Measurements from ENCODE around the gene KCNC3. TPM values are rescaled to one million over a fixed set of nuclear protein-coding genes. Genes with fewer than 3 reads are reported as not detected.

The KCNC3 gene
- total and polyA plus RNA-seq, 12 donors = 0.88 to 4.0 (median 2.3) TPM

DNA sequence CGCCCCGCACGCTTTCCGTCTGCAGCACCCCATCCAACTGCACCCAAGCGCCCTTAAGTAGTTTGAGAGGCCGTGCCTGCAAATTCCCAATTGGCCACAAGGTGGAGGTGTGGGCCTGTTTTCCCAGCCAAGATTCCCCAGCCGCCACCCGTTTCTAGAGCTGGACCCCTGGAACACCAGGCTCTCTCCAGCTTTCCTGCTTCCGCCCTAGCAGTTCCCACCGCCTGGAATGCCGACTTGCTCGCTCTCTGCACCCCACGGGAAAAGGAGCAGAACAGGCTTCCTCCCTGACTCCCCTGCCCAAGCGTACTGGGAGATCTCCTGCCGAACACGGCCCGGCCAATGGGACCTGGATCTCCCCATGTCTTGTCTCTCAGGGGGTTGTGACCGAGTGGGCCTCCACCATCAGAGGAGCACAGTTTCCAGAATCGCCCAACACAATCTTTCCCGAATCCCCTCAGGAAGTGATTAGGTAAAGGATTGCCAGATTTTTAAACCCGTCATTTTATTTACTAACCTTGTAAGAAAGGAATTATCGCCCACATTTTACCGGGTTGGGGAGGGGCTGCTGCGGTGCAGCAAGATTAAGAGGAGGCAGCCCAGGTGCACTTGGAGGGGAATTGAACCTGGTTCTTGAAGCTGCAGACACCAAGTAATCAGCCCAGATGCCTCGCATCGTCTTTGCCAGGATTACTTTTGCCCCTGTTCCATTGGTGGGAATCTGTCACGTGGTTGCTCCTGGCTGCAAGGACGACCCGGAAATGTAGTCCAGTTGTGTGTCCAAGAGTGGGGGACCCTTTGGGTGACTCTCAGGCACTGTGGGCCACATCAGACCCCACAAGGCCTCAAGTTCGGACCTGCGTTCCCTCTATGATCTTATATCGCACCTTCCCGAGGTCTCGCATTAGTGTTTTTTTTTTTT, 39.7 kb upstream of the KCNC3 start:
- TF ChIP-seq, protein P1, sequence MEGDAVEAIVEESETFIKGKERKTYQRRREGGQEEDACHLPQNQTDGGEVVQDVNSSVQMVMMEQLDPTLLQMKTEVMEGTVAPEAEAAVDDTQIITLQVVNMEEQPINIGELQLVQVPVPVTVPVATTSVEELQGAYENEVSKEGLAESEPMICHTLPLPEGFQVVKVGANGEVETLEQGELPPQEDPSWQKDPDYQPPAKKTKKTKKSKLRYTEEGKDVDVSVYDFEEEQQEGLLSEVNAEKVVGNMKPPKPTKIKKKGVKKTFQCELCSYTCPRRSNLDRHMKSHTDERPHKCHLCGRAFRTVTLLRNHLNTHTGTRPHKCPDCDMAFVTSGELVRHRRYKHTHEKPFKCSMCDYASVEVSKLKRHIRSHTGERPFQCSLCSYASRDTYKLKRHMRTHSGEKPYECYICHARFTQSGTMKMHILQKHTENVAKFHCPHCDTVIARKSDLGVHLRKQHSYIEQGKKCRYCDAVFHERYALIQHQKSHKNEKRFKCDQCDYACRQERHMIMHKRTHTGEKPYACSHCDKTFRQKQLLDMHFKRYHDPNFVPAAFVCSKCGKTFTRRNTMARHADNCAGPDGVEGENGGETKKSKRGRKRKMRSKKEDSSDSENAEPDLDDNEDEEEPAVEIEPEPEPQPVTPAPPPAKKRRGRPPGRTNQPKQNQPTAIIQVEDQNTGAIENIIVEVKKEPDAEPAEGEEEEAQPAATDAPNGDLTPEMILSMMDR (IDR thresholded peaks at IDR 0.05) = peak; percentile 78 to 93 (median 90)
- peak overlapping the region; percentile 38 to 80 (median 72) for H3K4me3 ChIP-seq
- intact Hi-C loops (cut with DNase I) = loop anchor here (1.0 to 10.0 kb wide), 9 partner anchors 15 to 416 kb away; partner anchors contain the start of genes POLD1 (in 1 of the 10) and SPIB (in 1 of the 10)
- peaks cover 0 to 16% (median 5%) of the 10 kb centered on the region in 9 donors for H3K4me1 ChIP-seq
- ATAC-seq (peak; percentile 87 to 97 (median 95)), DNase-seq (peak; percentile 80 to 87)
- no peaks in the 10 kb centered on the region for H3K9me3 ChIP-seq
- 5 to 8% methylated on average over 34 of the region's 34 CpGs for WGBS, 2 donors
- no peaks in the 10 kb centered on the region for H3K27me3 ChIP-seq
- H3K27ac ChIP-seq = peak overlapping the region in 9 of 10 donors; percentile 59 to 91 (median 80)
- H3K36me3 ChIP-seq = no peaks in the 10 kb centered on the region

DNA sequence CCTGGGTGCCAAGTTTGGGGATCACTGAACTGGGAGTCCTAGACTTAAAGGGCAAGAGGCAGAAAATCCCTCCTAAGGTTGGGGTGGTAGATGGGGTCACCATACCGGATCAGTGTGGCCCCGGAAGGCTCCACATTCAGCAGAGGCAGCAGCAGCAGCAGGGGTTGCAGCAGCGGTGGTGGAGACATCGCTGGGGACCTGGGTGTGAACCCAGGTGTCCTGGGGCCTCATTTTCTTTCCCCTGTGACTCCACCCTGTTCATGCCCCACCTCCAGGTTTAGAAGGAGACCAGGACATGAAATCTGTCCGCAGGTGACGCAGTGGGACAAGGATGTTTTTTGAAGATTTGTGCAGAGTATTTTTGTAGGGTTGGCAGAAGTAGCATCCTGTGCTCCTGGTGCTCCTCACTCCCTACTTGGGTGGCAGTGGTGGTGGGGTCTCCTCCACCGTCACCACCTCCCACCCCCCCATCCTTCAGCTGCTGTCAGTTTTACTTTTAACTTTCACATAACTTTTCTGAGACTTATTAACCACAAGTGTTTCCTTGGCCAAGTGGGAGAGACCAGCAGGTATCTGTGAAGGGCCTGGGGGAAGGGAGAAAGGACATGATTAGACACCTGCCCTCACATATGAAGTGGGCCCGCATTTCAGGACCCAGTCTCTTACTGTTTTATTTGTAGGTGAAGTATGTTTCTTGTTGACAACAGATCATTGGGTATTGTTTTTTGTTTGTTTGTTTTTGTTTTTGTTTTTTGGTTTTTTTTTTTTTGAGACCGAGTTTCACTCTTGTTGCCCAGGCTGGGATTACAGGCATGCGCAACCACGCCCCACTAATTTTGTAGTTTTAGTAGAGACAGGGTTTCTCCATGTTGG, 36.5 kb upstream of the KCNC3 start, which contains the start of gene NAPSA:
Gene NAPSA (minus strand): TSS at position 206 of the 873 bp plus-strand sequence. CDS start 18 bp downstream, at position 188.
- Histone ChIP-seq H3K4me3 (no peak within 1 kb of the TSS), H3K27me3 (no peaks in the 10 kb centered on the region), H3K9me3 (no peaks in the 10 kb centered on the region), H3K4me1 (peaks cover 0 to 16% (median 5%) of the 10 kb centered on the region in 9 donors), H3K27ac (no peak within 1 kb of the TSS), H3K36me3 (no peaks in the 10 kb centered on the region)
- DNase-seq (no peak), ATAC-seq (no peak)
- 83 to 84% methylated on average over 11 of the region's 11 CpGs for WGBS, 2 donors
- TF ChIP-seq, protein P1 (IDR thresholded peaks at IDR 0.05) = no peak
- intact Hi-C loops (cut with DNase I) = loop anchor here in 8 of 10 donors (2.0 to 10.0 kb wide), 6 partner anchors 47 to 419 kb away; partner anchors contain the start of gene SPIB (in 1 of the 8)

DNA sequence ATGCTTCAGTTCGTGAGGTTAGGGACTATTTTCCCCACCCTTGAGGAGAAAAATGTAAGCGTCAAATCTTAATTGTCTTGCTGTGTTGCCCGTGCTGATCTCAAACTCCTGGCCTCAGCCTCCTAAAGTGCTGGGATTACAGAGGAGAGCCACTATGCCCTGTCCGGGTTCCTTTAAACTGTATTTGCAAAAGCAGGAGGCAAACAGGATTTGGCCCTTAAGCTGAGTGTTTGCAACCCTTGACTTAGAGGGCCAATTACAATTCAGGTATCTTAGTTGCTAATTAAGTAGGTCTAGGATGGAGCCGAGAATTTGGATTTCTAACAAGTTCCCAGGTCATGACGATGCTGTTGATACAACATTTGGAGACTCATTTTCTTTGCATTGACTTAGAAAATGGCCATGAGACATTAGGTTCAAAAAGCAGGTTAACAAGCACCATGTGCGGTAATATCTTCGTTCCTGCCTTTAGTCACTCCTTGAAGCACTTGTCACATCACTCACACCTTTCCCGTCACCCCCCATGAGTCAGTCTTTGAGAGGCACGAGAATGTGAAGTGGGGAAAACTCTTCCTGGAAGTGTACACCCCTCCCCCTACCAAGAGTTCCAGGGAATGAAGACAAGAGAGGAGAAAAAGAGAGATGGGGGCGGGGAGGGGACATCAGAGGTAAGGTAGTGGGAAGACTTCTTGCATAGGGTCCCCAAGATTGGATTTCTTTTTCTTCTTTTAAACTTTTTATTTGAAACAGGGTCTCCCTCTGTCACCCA, 33.7 kb upstream of the KCNC3 start:
- Histone ChIP-seq H3K36me3 (no peaks in the 10 kb centered on the region), H3K27me3 (no peaks in the 10 kb centered on the region), H3K4me1 (peaks cover 0 to 11% (median 3%) of the 10 kb centered on the region in 9 donors), H3K4me3 (no peak overlapping the region), H3K9me3 (no peaks in the 10 kb centered on the region), H3K27ac (no peak overlapping the region)
- intact Hi-C loops (cut with DNase I) = loop anchor here in 2 of 10 donors (5.0 to 10.0 kb wide), 2 partner anchors 419 to 422 kb away; no protein-coding TSS in a partner anchor
- DNase-seq = no peak
- WGBS, 2 donors = 43 to 49% methylated on average over 11 of the region's 11 CpGs
- TF ChIP-seq, protein P1 (IDR thresholded peaks at IDR 0.05) = no peak
- ATAC-seq = no peak

Data from heart right ventricle (tissue), 16 donors.